Thyroid gland (tissue), 4 donors: ENCODE results near the gene MYCL.

ENCODE experiments used
- CTCF ChIP-seq, 6 experiments: fragments of 200-600 bp in 3 of 6; fragments of 450-650 bp in 3 of 6; sonication (generic) in 3 of 6; IDR thresholded peaks; one replicate each; pipeline ENCODE4 v1.5.1; 2016 to 2019; ENCODE audit warnings: antibody characterized with exemption in 6 of 6, mild to moderate bottlenecking in 2 of 6, inconsistent platforms in 1 of 6, moderate library complexity in 1 of 6
- POLR2A ChIP-seq, 2 donors: fragments of 450-650 bp; IDR thresholded peaks; one replicate each; pipeline ENCODE4 v1.6.1; 2017; ENCODE audit warnings: antibody characterized with exemption in 2 of 2, mild to moderate bottlenecking in 2 of 2, moderate library complexity in 1 of 2

- TF ChIP-seq CTCF (IDR thresholded peaks at IDR 0.05) (no peak), POLR2A (IDR thresholded peaks at IDR 0.05) (no peak)
Measured at GRCh38 chr1:39927538-39927937, 25.8 kb upstream of the MYCL start.
